HEK293 (cell line): Measurements from ENCODE around the gene TAS2R3.

Source experiments
- CTCF ChIA-PET: fragments of 350-600 bp; formaldehyde crosslinking; extraction: SDS; loops from one replicate; lab custom pipeline; 2021; ENCODE audit warnings: antibody characterized with exemption; lab: Yijun Ruan, JAX
- POLR2A ChIA-PET: fragments of 300-600 bp; formaldehyde crosslinking; extraction: SDS; loops from one replicate; lab custom pipeline; 2020; ENCODE audit warnings: antibody characterized with exemption, inconsistent platforms; lab: Yijun Ruan, JAX
- H3K27ac ChIP-seq: fragments of 200-500 bp; sonication (Bioruptor generic); 2 replicates; pipeline ENCODE4 v1.5.1; 2014; ENCODE audit warnings: low read depth, low read length, control low read depth, inconsistent platforms; ENCODE audit errors: extremely low read depth
- H3K36me3 ChIP-seq, 2 experiments: fragments of 200-500 bp in 1 of 2; sonication (Bioruptor generic) in 1 of 2; 1 replicate in 1 of 2; 2 replicates in 1 of 2; pipeline ENCODE4 v1.5.1; 2014 to 2017; ENCODE audit warnings: inconsistent platforms in 2 of 2, low read length in 2 of 2; ENCODE audit not compliant: control insufficient read depth in 2 of 2, insufficient read depth in 1 of 2
- H3K4me1 ChIP-seq: fragments of 200-500 bp; sonication (Bioruptor generic); 2 replicates; pipeline ENCODE4 v1.5.1; 2014; ENCODE audit warnings: mild to moderate bottlenecking, low read length, inconsistent platforms; ENCODE audit not compliant: control insufficient read depth, insufficient read depth
- H3K4me3 ChIP-seq: 2 replicates; pipeline ENCODE4 v1.5.1; 2011; ENCODE audit warnings: low read depth, mild to moderate bottlenecking, control low read depth, low read length, moderate library complexity
- H3K9me3 ChIP-seq: fragments of 200-500 bp; sonication (Bioruptor generic); 2 replicates; pipeline ENCODE4 v1.5.1; 2014; ENCODE audit warnings: low read depth, low read length, inconsistent platforms; ENCODE audit not compliant: control insufficient read depth, insufficient read depth
- GFI1B ChIP-seq: fragments of 450-650 bp; formaldehyde crosslinking; IDR thresholded peaks from 2 replicates; pipeline ENCODE4 v1.5.1; 2016; ENCODE audit warnings: missing biosample characterization, missing genetic modification characterization
- ZIC2 ChIP-seq: fragments of 450-650 bp; formaldehyde crosslinking; IDR thresholded peaks from 2 replicates; pipeline ENCODE4 v1.5.1; 2016; ENCODE audit warnings: missing biosample characterization, missing genetic modification characterization
- ZNF16 ChIP-seq: fragments of 450-650 bp; formaldehyde crosslinking; IDR thresholded peaks from 2 replicates; pipeline ENCODE4 v1.5.1; 2016; ENCODE audit warnings: low read depth, missing biosample characterization, missing genetic modification characterization
- ZNF324 ChIP-seq: fragments of 450-650 bp; formaldehyde crosslinking; IDR thresholded peaks from 2 replicates; pipeline ENCODE4 v1.5.1; 2016; ENCODE audit warnings: missing biosample characterization, missing genetic modification characterization
- ZNF350 ChIP-seq: fragments of 450-650 bp; formaldehyde crosslinking; IDR thresholded peaks from 2 replicates; pipeline ENCODE4 v1.5.0; 2017; ENCODE audit warnings: missing biosample characterization, mild to moderate bottlenecking, missing genetic modification characterization
- ZNF530 ChIP-seq: fragments of 450-650 bp; formaldehyde crosslinking; IDR thresholded peaks from 2 replicates; pipeline ENCODE4 v1.5.1; 2016; ENCODE audit warnings: low read depth, missing biosample characterization, missing genetic modification characterization
- ZNF555 ChIP-seq: fragments of 450-650 bp; formaldehyde crosslinking; conservative IDR thresholded peaks from 2 replicates; pipeline ENCODE4 v1.5.1; 2017; ENCODE audit warnings: missing biosample characterization, mild to moderate bottlenecking, missing genetic modification characterization, inconsistent platforms
- ZNF629 ChIP-seq: fragments of 450-650 bp; formaldehyde crosslinking; IDR thresholded peaks from 2 replicates; pipeline ENCODE4 v1.5.1; 2017; ENCODE audit warnings: missing biosample characterization, missing genetic modification characterization
- TF ChIP-seq, protein P1 (sequence below): fragments of 450-650 bp; formaldehyde crosslinking; IDR thresholded peaks from 2 replicates; pipeline ENCODE4 v1.5.1; 2016; ENCODE audit warnings: missing biosample characterization, missing genetic modification characterization

TAS2R3 gene

GRCh38 chr7:141788296-141788695 is 24.4 kb downstream of the TAS2R3 start (continued):
- TF ChIP-seq ZNF350 (tag by site-specific recombination) (no peak), ZIC2 (tag by site-specific recombination) (no peak)

DNA sequence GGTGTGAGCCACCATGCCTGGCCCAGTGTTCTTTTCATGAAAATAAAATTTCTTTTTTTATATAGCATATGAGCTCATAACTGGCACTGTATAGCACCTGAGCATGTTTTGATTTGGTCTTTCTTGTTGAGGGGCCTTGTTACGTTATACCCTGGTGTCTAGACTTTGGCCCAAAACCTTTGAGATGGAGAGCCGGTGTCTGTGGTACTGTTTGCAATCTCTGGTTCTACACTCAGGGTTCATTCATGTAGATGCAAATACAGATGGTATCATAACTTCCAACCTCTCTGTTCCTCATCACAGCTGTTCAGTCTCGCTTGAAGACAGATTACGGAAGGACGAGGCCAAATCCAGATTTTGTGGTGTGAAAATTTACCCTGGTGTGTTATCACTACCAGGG is 26.0 kb downstream of the TAS2R3 start, which contains the start of gene TAS2R5:
TAS2R5 (plus strand) TSS at position 301 of the 400 bp plus-strand sequence. CDS start 145 bp downstream, outside the sequence.
- TF ChIP-seq, protein P1, sequence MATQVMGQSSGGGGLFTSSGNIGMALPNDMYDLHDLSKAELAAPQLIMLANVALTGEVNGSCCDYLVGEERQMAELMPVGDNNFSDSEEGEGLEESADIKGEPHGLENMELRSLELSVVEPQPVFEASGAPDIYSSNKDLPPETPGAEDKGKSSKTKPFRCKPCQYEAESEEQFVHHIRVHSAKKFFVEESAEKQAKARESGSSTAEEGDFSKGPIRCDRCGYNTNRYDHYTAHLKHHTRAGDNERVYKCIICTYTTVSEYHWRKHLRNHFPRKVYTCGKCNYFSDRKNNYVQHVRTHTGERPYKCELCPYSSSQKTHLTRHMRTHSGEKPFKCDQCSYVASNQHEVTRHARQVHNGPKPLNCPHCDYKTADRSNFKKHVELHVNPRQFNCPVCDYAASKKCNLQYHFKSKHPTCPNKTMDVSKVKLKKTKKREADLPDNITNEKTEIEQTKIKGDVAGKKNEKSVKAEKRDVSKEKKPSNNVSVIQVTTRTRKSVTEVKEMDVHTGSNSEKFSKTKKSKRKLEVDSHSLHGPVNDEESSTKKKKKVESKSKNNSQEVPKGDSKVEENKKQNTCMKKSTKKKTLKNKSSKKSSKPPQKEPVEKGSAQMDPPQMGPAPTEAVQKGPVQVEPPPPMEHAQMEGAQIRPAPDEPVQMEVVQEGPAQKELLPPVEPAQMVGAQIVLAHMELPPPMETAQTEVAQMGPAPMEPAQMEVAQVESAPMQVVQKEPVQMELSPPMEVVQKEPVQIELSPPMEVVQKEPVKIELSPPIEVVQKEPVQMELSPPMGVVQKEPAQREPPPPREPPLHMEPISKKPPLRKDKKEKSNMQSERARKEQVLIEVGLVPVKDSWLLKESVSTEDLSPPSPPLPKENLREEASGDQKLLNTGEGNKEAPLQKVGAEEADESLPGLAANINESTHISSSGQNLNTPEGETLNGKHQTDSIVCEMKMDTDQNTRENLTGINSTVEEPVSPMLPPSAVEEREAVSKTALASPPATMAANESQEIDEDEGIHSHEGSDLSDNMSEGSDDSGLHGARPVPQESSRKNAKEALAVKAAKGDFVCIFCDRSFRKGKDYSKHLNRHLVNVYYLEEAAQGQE (tag by site-specific recombination): no peak
- no peak for TF ChIP-seq ZNF629 (tag by site-specific recombination)
- no peak for TF ChIP-seq ZNF324 (tag by site-specific recombination)
- no peak for TF ChIP-seq ZNF16 (tag by site-specific recombination)
- no peak for TF ChIP-seq ZIC2 (tag by site-specific recombination)
- Histone ChIP-seq H3K27ac (no peak within 1 kb of the TSS), H3K36me3 (peaks cover 0 to 27% of the 10 kb centered on the region in 2 experiments; a peak in 1 of 3 replicates), H3K4me1 (no peaks in the 10 kb centered on the region), H3K4me3 (no peak within 1 kb of the TSS), H3K9me3 (no peaks in the 10 kb centered on the region)
- ChIA-PET POLR2A (no interaction called here), CTCF (interaction anchor here (0.6 kb wide), 1 partner anchor 140 kb away, joined by 3 read pairs; no protein-coding TSS in a partner anchor)

GRCh38 chr7:141792526-141792925 is 28.6 kb downstream of the TAS2R3 start:
- no peak overlapping the region for H3K27ac ChIP-seq
- H3K36me3 ChIP-seq: peaks cover 0 to 24% of the 10 kb centered on the region in 2 experiments; a peak in 1 of 3 replicates
- TF ChIP-seq GFI1B (no peak), ZNF530 (tag by site-specific recombination) (no peak), ZNF555 (tag by site-specific recombination) (no peak)
- H3K4me3 ChIP-seq: no peak overlapping the region
- H3K9me3 ChIP-seq: no peaks in the 10 kb centered on the region
- ChIA-PET CTCF (no interaction called here), POLR2A (no interaction called here)
- no peaks in the 10 kb centered on the region for H3K4me1 ChIP-seq
